Effector memory CD4-positive, alpha-beta T cell (primary cell): ENCODE results near the gene H6PD.

Source experiments
- DNase-seq, 3 donors: peaks; one replicate each; pipeline ENCODE4 v3.0.0-alpha.2; 2020
- H3K27ac ChIP-seq: 2 replicates; pipeline ENCODE4 v1.7.0; 2013; ENCODE audit warnings: mild to moderate bottlenecking, low read length, moderate library complexity; ENCODE audit not compliant: insufficient read depth, poor library complexity, severe bottlenecking
- H3K27me3 ChIP-seq: replicated peaks from 2 replicates; pipeline ENCODE4 v1.7.0; 2013; ENCODE audit warnings: mild to moderate bottlenecking, low read length; ENCODE audit not compliant: insufficient read depth, control insufficient read depth, poor library complexity, severe bottlenecking
- H3K36me3 ChIP-seq: 2 replicates; pipeline ENCODE4 v1.7.0; 2013; ENCODE audit warnings: mild to moderate bottlenecking, low read length, moderate library complexity; ENCODE audit not compliant: control insufficient read depth, insufficient read depth
- H3K4me1 ChIP-seq: 2 replicates; pipeline ENCODE4 v1.7.0; 2013; ENCODE audit warnings: low read length, mild to moderate bottlenecking; ENCODE audit not compliant: control insufficient read depth, insufficient read depth, poor library complexity, severe bottlenecking
- H3K4me3 ChIP-seq: 2 replicates; pipeline ENCODE4 v1.7.0; 2013; ENCODE audit warnings: low read length, low read depth, mild to moderate bottlenecking; ENCODE audit not compliant: insufficient read depth, poor library complexity, severe bottlenecking
- H3K9me3 ChIP-seq: 2 replicates; pipeline ENCODE4 v1.7.0; 2013; ENCODE audit warnings: mild to moderate bottlenecking, low read length, moderate library complexity; ENCODE audit not compliant: control insufficient read depth

The H6PD gene

GRCh38 chr1:9316080-9316444 lies 81.5 kb downstream of the H6PD start:
- H3K9me3 ChIP-seq, result no peaks in the 10 kb centered on the region
- H3K27ac ChIP-seq, result no peak overlapping the region
- no peaks in the 10 kb centered on the region for H3K36me3 ChIP-seq
- no peaks in the 10 kb centered on the region for H3K27me3 ChIP-seq
- H3K4me3 ChIP-seq, result no peak overlapping the region
- DNase-seq, result no peak
- H3K4me1 ChIP-seq, result peaks cover 7% of the 10 kb centered on the region

GRCh38 chr1:9316512-9316911 lies 81.9 kb downstream of the H6PD start:
- Histone ChIP-seq H3K9me3 (no peaks in the 10 kb centered on the region), H3K36me3 (no peaks in the 10 kb centered on the region), H3K4me1 (peaks cover 7% of the 10 kb centered on the region), H3K27ac (no peak overlapping the region), H3K4me3 (no peak overlapping the region), H3K27me3 (no peaks in the 10 kb centered on the region)
- no peak for DNase-seq

GRCh38 chr1:9317072-9317471 lies 82.5 kb downstream of the H6PD start:
- no peak overlapping the region for H3K4me3 ChIP-seq
- H3K9me3 ChIP-seq, result no peaks in the 10 kb centered on the region
- peaks cover 7% of the 10 kb centered on the region for H3K4me1 ChIP-seq
- DNase-seq, result no peak
- no peaks in the 10 kb centered on the region for H3K27me3 ChIP-seq
- H3K36me3 ChIP-seq, result no peaks in the 10 kb centered on the region
- no peak overlapping the region for H3K27ac ChIP-seq

- Histone ChIP-seq H3K27ac (no peak overlapping the region), H3K27me3 (no peaks in the 10 kb centered on the region), H3K36me3 (no peaks in the 10 kb centered on the region), H3K4me3 (no peak overlapping the region), H3K9me3 (no peaks in the 10 kb centered on the region), H3K4me1 (peaks cover 7% of the 10 kb centered on the region)
- DNase-seq, result no peak
Measured at GRCh38 chr1:9317591-9318417, 83.2 kb downstream of the H6PD start.

GRCh38 chr1:9319208-9319788 lies 84.7 kb downstream of the H6PD start:
- no peaks in the 10 kb centered on the region for H3K9me3 ChIP-seq
- no peaks in the 10 kb centered on the region for H3K36me3 ChIP-seq
- no peaks in the 10 kb centered on the region for H3K27me3 ChIP-seq
- H3K27ac ChIP-seq, result no peak overlapping the region
- DNase-seq, result no peak
- no peak overlapping the region for H3K4me3 ChIP-seq
- H3K4me1 ChIP-seq, result peaks cover 7% of the 10 kb centered on the region

GRCh38 chr1:9319789-9320519 lies 85.4 kb downstream of the H6PD start:
- H3K27ac ChIP-seq, result no peak overlapping the region
- peaks cover 6% of the 10 kb centered on the region for H3K4me1 ChIP-seq
- no peaks in the 10 kb centered on the region for H3K9me3 ChIP-seq
- H3K36me3 ChIP-seq, result no peaks in the 10 kb centered on the region
- H3K4me3 ChIP-seq, result no peak overlapping the region
- no peak for DNase-seq
- H3K27me3 ChIP-seq, result no peaks in the 10 kb centered on the region
